HG03571 (cell line): ENCODE measurements around the gene SLN.

Source experiments
- ATAC-seq: cut with Tn5 transposase; IDR thresholded peaks from one replicate; pipeline ENCODE4 v1.9.1; 2021; ENCODE audit not compliant: unreplicated experiment

The SLN gene

GRCh38 chr11:107688322-107688918 is 23.4 kb downstream of the SLN start:
- ATAC-seq, result no peak

GRCh38 chr11:107683807-107684206 is 28.0 kb downstream of the SLN start:
- ATAC-seq, result no peak

GRCh38 chr11:107683061-107683460 is 28.8 kb downstream of the SLN start:
- ATAC-seq, result no peak

- ATAC-seq, result no peak
Observed at GRCh38 chr11:107682572-107682971, 29.3 kb downstream of the SLN start.

GRCh38 chr11:107682171-107682570 is 29.7 kb downstream of the SLN start:
- no peak for ATAC-seq

GRCh38 chr11:107679255-107680024 is 32.4 kb downstream of the SLN start:
- no peak for ATAC-seq

- ATAC-seq, result no peak
Observed at GRCh38 chr11:107678632-107678971, 33.3 kb downstream of the SLN start.

GRCh38 chr11:107677924-107678631 is 33.8 kb downstream of the SLN start:
- no peak for ATAC-seq

GRCh38 chr11:107676336-107677057 is 35.4 kb downstream of the SLN start:
- no peak for ATAC-seq

GRCh38 chr11:107675902-107676301 is 36.0 kb downstream of the SLN start:
- no peak for ATAC-seq

GRCh38 chr11:107669893-107670601 is 41.8 kb downstream of the SLN start:
- no peak for ATAC-seq

GRCh38 chr11:107669191-107669740 is 42.6 kb downstream of the SLN start:
- ATAC-seq, result no peak

- ATAC-seq, result no peak
Observed at GRCh38 chr11:107666911-107667613, 44.8 kb downstream of the SLN start.

- ATAC-seq, result no peak
Observed at GRCh38 chr11:107665018-107665417, 46.8 kb downstream of the SLN start.

GRCh38 chr11:107661656-107662055 is 50.2 kb downstream of the SLN start:
- ATAC-seq, result no peak

GRCh38 chr11:107660066-107660465 is 51.8 kb downstream of the SLN start:
- ATAC-seq, result no peak

GRCh38 chr11:107659310-107659709 is 52.5 kb downstream of the SLN start:
- ATAC-seq, result no peak
